DOHH2 (cell line): ENCODE results near the gene VSNL1.

Source experiments
- CTCF ChIP-seq: fragments of 200-600 bp; sonication (generic); IDR thresholded peaks from one replicate; pipeline ENCODE4 v1.5.1; 2014; ENCODE audit warnings: antibody characterized with exemption, mild to moderate bottlenecking, low read depth, low read length; ENCODE audit not compliant: poor library complexity, severe bottlenecking
- EZH2phosphoT487 ChIP-seq: fragments of 200-600 bp; sonication (generic); IDR thresholded peaks from 2 replicates; pipeline ENCODE4 v1.6.1; 2017; ENCODE audit warnings: borderline replicate concordance, mild to moderate bottlenecking, antibody characterized with exemption, low read length, moderate library complexity, mixed read lengths

- TF ChIP-seq CTCF (no peak), EZH2phosphoT487 (no peak)
Measured at GRCh38 chr2:17547737-17548136, 7.2 kb downstream of the VSNL1 start.
